Adrenal gland (tissue), 12 donors: Measurements from ENCODE around the gene PPP1R16B. TPM values are rescaled to one million over a fixed set of nuclear protein-coding genes. Genes with fewer than 3 reads are reported as not detected.
"Not testable (repeated sequence)": the region's sequence is repeated elsewhere in the genome, so short reads cannot be mapped to it uniquely, and the experiment has no call there.

Experiments
- DNase-seq, 7 donors: peaks; one replicate each; pipeline ENCODE4 v3.0.0-alpha.2; 2019 to 2020
- H3K27ac ChIP-seq, 5 donors: fragments of 200-600 bp; sonication (generic) in 4 of 5; 1 replicate in 3 of 5; 2 replicates in 2 of 5; pipeline versions ENCODE4 v1.5.1 to v1.8.0; 2016 to 2020; ENCODE audit warnings: mild to moderate bottlenecking in 1 of 5
- H3K27me3 ChIP-seq: fragments of 200-600 bp; 2 replicates; pipeline ENCODE4 v1.8.0; 2021
- H3K36me3 ChIP-seq, 2 donors: fragments of 200-600 bp; replicated peaks in 1 of 2; 1 replicate in 1 of 2; 2 replicates in 1 of 2; pipeline versions ENCODE4 v1.5.1 to v1.8.0; 2018 to 2022
- H3K4me1 ChIP-seq, 2 donors: fragments of 200-600 bp; replicated peaks in 1 of 2; 1 replicate in 1 of 2; 2 replicates in 1 of 2; pipeline versions ENCODE4 v1.5.1 to v1.8.0; 2018 to 2021
- H3K4me3 ChIP-seq, 4 donors: fragments of 200-600 bp; sonication (generic) in 3 of 4; one replicate each; pipeline ENCODE4 v1.5.1; 2016 to 2018
- H3K9me3 ChIP-seq, 3 donors: fragments of 200-600 bp; sonication (generic) in 1 of 3; replicated peaks in 1 of 3; 1 replicate in 2 of 3; 2 replicates in 1 of 3; pipeline versions ENCODE4 v1.5.1 to v1.8.0; 2016 to 2021
- POLR2A ChIP-seq, 2 donors: fragments of 450-650 bp; IDR thresholded peaks; one replicate each; pipeline ENCODE4 v1.6.1; 2017; ENCODE audit warnings: antibody characterized with exemption in 2 of 2, mild to moderate bottlenecking in 2 of 2, moderate library complexity in 1 of 2
- WGBS, 4 donors: extraction: QIAGEN DNeasy Blood & Tissue Kit in 2 of 4; methylation state at CpG; one replicate each; pipeline versions ENCODE4 v1.1.5 to v1.1.7; 2013 to 2017; 5-methylcytosine and 5-hydroxymethylcytosine counted together
- intact Hi-C, 2 donors: fragments of 100-400 bp; cut with DNase I; formaldehyde crosslinking; loops; one replicate each; pipeline versions ENCODE4 v1.14.1 to v1.15.0; 2022 to 2023
- polyA plus RNA-seq, 3 donors: library from polyadenylated mRNA; stranded (reverse); fragments of 200-250 nt in 2 of 3; fragments of 350-450 nt in 1 of 3; fragmentation: Illumina TruSeq in 1 of 3; extraction: RNeasy Lipid Tissue Mini Kit (QIAGEN cat#74804) in 1 of 3; gene quantifications; one replicate each; pipeline ENCODE4 v1.2.3, GENCODE V29; 2013 to 2014
- total RNA-seq, 9 donors: library from RNA; depleted of rRNA in 4 of 9; stranded (reverse); fragments of >200 nt in 4 of 9; fragments of 120-200 nt in 1 of 9; fragmentation: NEBNext Ultra II Directional in 1 of 9; extraction: Animal tissue kit (Norgen Biotek cat#: 25700) in 1 of 9; gene quantifications; one replicate each; pipeline versions ENCODE4 v1.1.0 to v1.2.4, GENCODE V29; 2013 to 2023
- TF ChIP-seq, protein P1 (sequence below), 6 experiments: fragments of 450-650 bp in 4 of 6; fragments of 200-600 bp in 2 of 6; sonication (generic) in 1 of 6; IDR thresholded peaks; 1 replicate in 5 of 6; 2 replicates in 1 of 6; pipeline versions ENCODE4 v1.5.1 to v1.8.0; 2016 to 2021; ENCODE audit warnings: antibody characterized with exemption in 6 of 6, mild to moderate bottlenecking in 2 of 6, moderate library complexity in 1 of 6
- donor health status: healthy with polysubstance abuse.
- donor health status: Bipolar disorder and iron deficiency.
- donor health status: DM: yes; HTN: yes; CAD: no.
- donor health status: DM: no; HTN: no; CAD: no.
- donor health status: DM: no; HTN: no; CAD: no.
- donor health status: DM: yes; HTN: yes; CAD: no.

The PPP1R16B gene
- total and polyA plus RNA-seq, 12 donors, result 1.8 to 18.3 (median 9.2) TPM

DNA sequence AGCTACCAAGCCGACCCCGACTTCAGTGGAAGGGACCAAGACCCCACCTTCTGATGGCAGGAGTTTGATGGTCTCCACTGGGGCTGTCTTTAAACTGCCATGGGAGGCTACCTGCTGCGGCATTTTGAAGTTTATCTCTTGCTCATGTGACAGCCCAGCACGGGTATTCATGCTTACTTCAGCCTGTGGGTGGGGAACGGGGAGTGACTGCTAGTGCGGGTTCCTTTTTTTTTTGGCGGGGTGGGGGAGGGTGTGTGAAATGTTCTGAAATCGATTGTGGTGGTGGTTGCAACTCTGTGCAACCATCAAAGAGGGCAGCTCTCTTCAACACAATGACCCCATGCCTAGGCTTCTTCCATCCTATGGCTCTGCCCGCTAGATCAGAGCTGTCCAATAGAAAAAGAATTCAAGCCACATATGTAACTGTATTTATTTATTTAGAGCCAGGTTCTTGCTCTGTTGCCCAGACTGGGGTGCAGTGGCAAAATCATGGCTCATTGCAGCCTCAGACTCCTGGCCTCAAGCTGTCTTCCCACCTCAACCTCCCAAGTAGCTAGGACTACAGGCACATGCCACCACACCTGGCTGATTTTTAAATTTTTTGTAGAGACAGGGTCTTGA is 53.7 kb downstream of the PPP1R16B start:
- DNase-seq, result peak in 1 of 7 donors; percentile 29

DNA sequence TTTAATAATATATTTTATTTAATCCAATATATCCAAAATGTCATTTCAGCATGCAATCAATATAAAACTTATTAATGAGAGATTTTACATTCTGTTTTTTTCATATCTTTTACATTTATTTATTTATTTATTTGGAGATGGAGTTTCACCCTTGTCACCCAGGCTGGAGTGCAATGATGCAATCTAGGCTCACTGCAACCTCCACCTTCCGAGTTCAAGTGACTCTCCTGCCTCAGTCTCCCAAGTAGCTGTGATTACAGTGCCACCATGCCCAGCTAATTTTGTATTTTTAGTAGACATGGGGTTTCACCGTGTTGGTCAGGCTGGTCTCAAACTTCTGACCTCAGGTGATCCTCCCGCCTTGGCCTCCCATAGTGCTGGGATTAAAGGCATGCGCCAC is 54.4 kb downstream of the PPP1R16B start:
- H3K27me3 ChIP-seq, H3K9me3 ChIP-seq, H3K4me3 ChIP-seq, H3K4me1 ChIP-seq, H3K27ac ChIP-seq, DNase-seq, H3K36me3 ChIP-seq, intact Hi-C loops: not testable (repeated sequence)
- WGBS, 4 donors, result 84 to 97% (median 93%) methylated on average over 4 of the region's 4 CpGs

More for the DNA sequence above, 53.7 kb downstream of the PPP1R16B start:
- TF ChIP-seq, protein P1, sequence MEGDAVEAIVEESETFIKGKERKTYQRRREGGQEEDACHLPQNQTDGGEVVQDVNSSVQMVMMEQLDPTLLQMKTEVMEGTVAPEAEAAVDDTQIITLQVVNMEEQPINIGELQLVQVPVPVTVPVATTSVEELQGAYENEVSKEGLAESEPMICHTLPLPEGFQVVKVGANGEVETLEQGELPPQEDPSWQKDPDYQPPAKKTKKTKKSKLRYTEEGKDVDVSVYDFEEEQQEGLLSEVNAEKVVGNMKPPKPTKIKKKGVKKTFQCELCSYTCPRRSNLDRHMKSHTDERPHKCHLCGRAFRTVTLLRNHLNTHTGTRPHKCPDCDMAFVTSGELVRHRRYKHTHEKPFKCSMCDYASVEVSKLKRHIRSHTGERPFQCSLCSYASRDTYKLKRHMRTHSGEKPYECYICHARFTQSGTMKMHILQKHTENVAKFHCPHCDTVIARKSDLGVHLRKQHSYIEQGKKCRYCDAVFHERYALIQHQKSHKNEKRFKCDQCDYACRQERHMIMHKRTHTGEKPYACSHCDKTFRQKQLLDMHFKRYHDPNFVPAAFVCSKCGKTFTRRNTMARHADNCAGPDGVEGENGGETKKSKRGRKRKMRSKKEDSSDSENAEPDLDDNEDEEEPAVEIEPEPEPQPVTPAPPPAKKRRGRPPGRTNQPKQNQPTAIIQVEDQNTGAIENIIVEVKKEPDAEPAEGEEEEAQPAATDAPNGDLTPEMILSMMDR (IDR thresholded peaks at IDR 0.05), result no peak
- TF ChIP-seq POLR2A (IDR thresholded peaks at IDR 0.05), result no peak
- Histone ChIP-seq H3K9me3 (no peaks in the 10 kb centered on the region), H3K27ac (no peak overlapping the region), H3K4me3 (no peak overlapping the region), H3K27me3 (no peaks in the 10 kb centered on the region), H3K4me1 (no peaks in the 10 kb centered on the region), H3K36me3 (no peaks in the 10 kb centered on the region)
- intact Hi-C loops, result no loop called here
- WGBS, 4 donors, result 60 to 65% (median 62%) methylated on average over 6 to 9 of the region's 9 CpGs

DNA sequence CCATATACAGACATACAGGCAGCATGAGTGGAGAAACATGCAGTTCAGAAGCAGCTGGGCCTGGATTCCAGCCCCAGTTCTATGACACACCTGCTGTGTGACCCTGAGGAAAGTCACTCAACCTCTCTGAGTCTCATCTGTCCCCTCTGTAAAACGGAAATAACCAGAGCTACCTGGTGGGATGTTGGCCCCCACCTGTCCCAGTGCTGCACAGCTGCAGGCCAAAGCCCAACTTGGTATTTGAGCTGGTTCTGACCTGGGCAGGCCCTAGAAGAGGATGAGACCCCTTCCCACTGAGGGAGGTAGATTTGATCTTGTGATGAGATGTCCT is 55.5 kb downstream of the PPP1R16B start:
- DNase-seq, result no peak
- TF ChIP-seq POLR2A (IDR thresholded peaks at IDR 0.05), result no peak
- TF ChIP-seq, protein P1 (IDR thresholded peaks at IDR 0.05), result no peak
- H3K27me3 ChIP-seq, result no peaks in the 10 kb centered on the region
- H3K4me3 ChIP-seq, result no peak overlapping the region
- 50 to 75% (median 58%) methylated on average over 1 of the region's 1 CpG for WGBS, 4 donors
- intact Hi-C loops, result no loop called here
- no peaks in the 10 kb centered on the region for H3K36me3 ChIP-seq
- H3K27ac ChIP-seq, result no peak overlapping the region
- H3K4me1 ChIP-seq, result no peaks in the 10 kb centered on the region
- H3K9me3 ChIP-seq, result no peaks in the 10 kb centered on the region

DNA sequence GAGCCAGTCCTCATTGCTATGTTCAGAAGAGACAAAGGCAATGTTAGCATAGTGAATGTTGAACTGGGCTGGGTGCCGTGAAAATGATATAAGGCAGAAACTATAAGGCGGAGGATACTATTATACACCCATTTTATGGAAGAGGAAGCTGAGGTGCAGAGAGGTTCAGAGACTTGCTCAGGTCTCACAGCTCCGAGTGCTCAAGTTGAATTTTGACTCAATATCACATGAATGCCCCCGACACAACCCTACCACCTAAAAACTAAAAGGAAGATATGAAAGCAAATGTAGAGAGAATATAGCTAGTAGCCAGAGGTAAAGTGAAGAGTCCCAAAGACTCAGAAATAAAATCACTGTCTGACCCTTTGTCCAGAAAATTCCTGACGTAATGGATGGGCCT is 56.7 kb downstream of the PPP1R16B start:
- H3K9me3 ChIP-seq, result no peaks in the 10 kb centered on the region
- H3K4me1 ChIP-seq, result no peaks in the 10 kb centered on the region
- H3K27ac ChIP-seq, result no peak overlapping the region
- H3K36me3 ChIP-seq, result no peaks in the 10 kb centered on the region
- no peak for TF ChIP-seq POLR2A (IDR thresholded peaks at IDR 0.05)
- WGBS, 4 donors, result 77 to 90% (median 89%) methylated on average over 5 of the region's 5 CpGs
- no peak overlapping the region for H3K4me3 ChIP-seq
- intact Hi-C loops, result no loop called here
- no peaks in the 10 kb centered on the region for H3K27me3 ChIP-seq
- DNase-seq, result no peak

DNA sequence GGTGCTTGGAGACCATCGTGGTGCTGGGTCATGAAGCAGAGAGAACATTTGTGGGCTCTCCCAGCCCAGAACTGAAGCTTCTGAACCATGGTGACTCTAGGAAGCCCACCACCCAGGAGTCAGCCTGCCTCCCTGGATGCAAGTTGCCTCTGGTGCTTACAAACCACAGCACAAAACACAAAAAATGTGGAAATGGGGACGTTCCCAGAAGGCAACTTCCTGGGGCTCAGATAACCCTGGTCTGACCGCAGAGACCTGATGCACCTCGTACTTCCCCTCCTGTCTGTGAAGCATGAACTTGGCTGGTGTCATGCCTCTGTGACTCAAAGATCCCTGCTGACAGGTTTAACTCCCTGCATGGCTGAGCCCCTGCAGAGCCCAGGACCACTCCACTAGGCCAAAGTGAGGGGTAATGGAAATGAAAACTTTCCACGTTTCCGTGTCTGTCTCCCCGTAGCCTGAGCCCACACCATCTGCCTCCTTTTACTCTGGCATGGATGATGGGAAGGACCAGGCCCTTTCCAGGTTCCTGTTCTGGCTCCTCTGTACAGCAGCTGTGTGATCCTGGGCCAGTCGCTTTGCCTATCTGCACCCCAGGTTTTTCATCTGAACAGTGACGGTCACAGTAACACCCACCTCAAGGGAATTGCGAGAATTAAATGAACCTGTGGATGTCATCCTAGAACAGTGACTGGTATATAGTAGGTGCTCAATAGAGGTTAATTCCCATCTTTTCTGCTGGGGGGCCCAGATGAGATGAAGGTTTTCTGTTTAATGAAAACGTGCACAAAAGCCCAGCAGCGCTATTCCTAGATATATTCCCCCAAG is 57.7 kb downstream of the PPP1R16B start:
- no peaks in the 10 kb centered on the region for H3K27me3 ChIP-seq
- no peaks in the 10 kb centered on the region for H3K9me3 ChIP-seq
- H3K4me1 ChIP-seq, result no peaks in the 10 kb centered on the region
- no peak overlapping the region for H3K27ac ChIP-seq
- 52 to 76% (median 70%) methylated on average over 10 to 12 of the region's 12 CpGs for WGBS, 4 donors
- no peak overlapping the region for H3K4me3 ChIP-seq
- H3K36me3 ChIP-seq, result no peaks in the 10 kb centered on the region
- DNase-seq, result peak in 1 of 7 donors; percentile 50
- intact Hi-C loops, result no loop called here
- TF ChIP-seq POLR2A (IDR thresholded peaks at IDR 0.05), result no peak
- TF ChIP-seq, protein P1 (IDR thresholded peaks at IDR 0.05), result no peak
